ENCODE data around the gene R3HDM2.

R3HDM2 gene

DNA sequence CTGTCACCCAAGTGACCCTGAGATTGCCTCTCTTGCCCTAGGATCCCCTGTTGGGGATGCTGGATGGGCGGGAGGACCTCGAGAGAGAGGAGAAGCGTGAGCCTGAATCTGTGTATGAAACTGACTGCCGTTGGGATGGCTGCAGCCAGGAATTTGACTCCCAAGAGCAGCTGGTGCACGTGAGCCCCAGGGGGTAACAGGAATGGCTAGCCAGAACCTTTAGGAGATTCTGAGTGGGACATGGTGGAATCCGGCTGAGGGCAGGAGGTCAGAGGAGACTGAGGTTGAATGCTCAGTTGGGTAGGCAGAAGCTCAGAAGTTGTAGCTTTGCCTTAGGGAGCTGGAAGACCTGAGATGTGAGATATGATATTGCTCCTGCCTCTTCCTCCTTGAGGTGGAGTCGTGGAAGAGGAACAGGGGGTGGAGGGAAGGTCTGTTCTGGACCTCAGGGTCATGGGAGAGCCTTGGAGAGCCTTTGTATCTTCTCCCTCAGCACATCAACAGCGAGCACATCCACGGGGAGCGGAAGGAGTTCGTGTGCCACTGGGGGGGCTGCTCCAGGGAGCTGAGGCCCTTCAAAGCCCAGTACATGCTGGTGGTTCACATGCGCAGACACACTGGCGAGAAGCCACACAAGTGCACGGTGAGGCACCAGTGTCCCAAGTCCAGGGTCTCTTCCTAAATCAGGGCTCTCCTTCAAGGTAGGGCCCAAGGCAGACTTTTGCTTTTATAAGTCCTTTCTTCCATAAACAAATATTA lies 35.1 kb upstream of the R3HDM2 start:
- DNase-seq = no peak

DNA sequence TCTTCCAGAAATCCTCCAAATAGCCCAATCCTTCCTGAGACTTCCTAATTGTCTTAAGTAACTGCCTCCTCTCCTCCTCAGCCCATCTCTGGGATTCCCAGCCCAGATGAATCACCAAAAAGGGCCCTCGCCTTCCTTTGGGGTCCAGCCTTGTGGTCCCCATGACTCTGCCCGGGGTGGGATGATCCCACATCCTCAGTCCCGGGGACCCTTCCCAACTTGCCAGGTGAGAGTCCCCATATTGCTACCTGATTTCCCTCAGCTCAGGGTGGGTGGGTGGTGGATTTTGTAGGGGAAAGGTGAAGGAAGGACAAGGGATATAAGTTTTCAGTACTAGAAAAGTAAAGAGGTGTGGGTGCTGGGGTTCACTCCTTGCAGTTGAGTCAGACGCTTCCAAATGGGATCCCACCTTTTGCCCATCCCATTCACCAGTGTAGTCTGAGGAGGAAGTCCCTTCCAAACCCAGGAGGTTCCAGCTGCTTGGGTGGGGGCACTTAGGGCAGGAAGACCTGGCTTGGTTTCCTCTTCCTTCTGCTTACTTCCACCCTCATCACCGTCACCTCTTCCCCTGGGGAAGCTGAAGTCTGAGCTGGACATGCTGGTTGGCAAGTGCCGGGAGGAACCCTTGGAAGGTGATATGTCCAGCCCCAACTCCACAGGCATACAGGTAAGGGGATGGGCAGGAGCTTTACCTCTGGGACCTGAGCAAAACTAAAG lies 34.3 kb upstream of the R3HDM2 start:
- DNase-seq = no peak

DNA sequence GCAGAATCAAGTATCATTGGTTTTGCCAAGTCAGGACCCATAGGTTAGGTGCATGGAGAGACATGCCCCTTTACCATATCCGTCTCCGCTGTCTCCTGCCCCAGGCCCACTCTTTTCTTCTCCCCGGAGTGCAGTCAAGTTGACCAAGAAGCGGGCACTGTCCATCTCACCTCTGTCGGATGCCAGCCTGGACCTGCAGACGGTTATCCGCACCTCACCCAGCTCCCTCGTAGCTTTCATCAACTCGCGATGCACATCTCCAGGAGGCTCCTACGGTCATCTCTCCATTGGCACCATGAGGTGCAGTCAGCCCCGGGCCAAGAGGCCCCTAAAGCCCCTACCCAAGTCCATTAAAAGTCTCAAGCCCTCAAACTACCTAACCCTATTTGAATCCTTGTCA lies 33.7 kb upstream of the R3HDM2 start:
- no peak for DNase-seq

DNA sequence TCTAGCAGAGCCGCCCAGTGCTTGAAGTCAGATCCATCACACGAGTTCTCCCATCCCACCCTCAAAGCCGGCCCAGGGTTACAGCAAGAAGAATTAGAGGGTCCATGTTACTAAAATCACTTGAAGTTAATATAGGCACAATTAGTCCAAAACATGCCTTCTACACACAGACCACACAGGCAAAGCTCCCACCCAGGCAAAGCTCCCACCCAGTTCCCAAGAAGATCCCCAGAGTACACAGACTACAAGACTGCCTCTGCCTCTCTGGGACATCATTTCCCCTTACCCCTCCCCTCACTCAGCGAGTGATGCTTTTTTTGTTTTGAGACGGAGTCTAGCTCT lies 32.0 kb upstream of the R3HDM2 start:
- DNase-seq = no peak

DNA sequence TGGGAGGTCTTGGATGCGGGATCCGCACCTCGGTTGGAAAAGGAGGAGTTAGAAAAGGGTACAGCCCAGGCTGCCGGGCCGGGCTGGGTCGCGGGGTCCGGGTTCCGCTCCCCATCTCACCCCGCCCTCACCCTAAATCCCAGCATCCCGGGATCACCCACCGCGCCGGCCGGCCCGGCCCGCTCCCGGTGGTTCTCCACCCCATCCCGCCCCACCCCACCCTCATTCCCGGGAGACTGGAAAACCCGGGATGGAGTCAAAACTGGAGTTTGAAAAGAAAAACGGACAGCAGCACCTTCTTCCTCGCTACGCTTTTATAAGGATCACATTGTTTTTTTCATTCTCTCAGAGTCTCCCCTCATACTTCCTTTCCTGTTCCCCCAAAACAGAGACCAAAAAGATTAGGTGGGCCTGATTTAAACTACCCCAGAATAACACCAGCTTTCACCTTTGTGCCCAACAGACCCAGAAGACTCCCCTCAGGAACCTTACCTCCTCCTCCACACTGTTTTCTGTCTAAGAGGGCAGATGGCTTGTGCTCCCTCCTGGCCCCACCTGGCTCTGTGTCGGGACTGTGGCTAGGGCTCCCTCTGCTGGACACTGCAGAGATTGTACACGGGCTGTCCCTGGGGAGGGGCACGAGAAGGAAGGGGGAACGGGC lies 31.5 kb upstream of the R3HDM2 start:
- DNase-seq = peak; percentile 91

DNA sequence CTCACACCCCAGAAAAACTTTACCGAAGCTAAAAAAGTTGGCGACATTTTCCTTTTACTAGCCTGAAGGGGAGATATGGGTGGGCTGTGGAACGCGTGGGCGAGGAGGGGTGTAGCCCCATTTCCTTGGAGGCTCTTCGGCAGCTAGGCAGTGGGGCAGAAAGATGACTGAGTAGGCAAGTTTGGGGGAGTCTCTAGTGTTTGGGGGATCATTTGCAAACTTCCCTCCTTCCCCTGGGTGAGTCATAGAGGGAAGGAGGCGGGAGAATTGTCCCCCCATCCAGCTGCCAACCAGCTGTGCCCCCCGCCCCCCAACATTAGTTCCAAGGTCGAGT lies 31.0 kb upstream of the R3HDM2 start:
- no peak for DNase-seq

DNA sequence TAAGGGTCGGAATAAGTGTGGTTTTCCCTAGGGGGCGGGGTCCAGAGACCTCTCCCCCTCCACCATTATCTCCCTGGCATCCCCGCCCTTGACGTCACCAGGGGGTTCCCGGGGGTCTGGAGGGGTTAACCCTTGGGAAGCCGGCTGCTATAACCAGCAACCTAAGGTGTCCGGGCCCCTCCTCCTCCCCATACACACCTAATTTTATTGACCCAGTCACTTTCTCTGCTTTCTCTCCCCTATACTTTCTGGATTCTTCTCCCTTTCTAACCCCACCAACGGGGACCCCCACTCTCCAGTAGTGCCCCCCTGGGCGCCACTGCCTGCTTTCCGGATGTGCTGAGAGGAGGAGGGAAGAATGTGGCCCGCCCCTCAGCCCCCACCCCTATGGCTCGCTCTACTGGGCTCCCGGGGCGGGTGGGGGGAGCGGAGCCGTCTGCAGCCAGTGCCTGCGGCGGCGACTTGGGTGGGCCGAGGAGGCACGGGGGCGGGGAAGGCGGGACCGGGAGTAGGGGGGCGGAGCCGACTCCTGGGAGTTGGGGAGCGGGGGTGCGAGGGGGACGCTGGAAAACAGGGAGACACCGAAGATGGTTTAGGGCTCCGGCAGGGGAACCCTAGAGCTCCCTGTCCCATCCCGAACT lies 30.6 kb upstream of the R3HDM2 start:
- DNase-seq = peak; percentile 28

DNA sequence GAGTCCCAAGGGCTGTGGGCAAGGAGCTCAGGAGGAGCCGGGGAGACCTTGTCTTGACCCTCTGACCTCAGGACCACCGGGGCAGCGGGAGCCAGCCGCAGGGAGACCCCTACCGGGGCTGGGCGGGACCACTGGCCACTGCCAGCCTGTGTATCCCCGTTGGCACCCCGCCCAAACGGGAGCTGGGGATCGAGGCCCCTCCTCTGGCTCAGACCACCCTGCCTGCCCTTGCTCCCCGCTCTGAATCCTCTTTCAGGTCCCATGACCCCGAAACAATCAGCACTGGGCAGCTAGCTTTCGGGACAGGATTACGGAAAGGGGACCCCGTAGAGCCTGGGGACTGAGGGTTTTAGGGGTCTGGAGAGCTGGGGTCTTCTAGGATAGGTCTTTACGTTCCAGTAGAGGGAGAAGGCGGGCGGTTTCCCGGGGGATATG lies 30.0 kb upstream of the R3HDM2 start:
- DNase-seq = no peak

DNA sequence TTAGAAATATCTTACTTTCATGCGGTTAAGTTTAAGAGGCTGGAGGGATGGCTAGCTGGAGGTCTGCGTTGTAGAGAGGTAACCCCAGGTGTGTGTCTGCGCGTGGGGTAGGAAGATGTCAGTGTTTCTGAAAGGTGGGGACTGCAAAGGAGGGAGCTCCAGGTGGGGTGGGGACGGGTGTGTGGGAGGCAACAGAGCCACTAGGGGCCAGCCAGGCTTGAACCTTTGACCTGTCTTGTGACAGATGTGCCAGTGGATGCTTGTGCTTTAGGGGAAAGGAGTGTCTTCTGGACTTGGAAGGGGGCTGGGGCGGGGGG lies 29.6 kb upstream of the R3HDM2 start:
- DNase-seq = peak; percentile 62

DNA sequence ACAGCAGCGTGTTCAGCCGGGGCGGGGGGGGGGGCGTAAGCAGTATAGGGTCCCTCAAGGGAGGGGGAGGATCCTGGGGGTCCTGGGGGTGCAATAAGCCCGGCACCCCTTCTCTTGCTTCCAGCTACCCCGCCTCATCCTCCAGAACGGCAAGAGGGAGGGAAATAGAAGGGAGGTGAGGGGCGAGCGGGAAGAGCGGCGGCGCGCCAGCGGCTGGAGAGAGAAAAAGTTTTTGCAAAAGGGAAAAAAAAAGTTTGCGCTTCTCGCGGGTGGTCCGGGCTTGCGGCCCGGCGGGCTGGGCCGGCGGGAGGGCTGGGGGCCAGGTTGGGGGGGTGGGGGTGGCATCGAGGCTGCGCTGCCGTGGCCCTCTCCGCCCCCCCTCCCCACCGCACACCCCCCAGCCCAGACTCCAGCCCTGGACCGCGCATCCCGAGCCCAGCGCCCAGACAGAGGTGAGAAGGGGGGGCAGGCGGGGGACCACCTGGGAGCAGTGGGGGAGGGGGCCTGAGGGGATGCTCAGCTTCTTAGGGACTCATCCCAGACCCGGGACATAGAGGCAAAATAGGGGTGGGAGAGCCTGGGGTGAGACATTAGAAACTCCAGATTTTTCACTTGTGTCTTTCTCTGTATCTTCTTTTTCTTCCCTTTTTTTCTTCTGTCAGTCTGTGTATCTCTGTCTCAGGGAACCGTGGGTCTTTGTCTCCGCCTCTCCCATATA lies 29.1 kb upstream of the R3HDM2 start, which contains the start of gene GLI1:
GLI1 (plus strand) TSS at position 36 of the 718 bp plus-strand sequence. CDS start 3,907 bp downstream, outside the sequence.
- DNase-seq = no peak

DNA sequence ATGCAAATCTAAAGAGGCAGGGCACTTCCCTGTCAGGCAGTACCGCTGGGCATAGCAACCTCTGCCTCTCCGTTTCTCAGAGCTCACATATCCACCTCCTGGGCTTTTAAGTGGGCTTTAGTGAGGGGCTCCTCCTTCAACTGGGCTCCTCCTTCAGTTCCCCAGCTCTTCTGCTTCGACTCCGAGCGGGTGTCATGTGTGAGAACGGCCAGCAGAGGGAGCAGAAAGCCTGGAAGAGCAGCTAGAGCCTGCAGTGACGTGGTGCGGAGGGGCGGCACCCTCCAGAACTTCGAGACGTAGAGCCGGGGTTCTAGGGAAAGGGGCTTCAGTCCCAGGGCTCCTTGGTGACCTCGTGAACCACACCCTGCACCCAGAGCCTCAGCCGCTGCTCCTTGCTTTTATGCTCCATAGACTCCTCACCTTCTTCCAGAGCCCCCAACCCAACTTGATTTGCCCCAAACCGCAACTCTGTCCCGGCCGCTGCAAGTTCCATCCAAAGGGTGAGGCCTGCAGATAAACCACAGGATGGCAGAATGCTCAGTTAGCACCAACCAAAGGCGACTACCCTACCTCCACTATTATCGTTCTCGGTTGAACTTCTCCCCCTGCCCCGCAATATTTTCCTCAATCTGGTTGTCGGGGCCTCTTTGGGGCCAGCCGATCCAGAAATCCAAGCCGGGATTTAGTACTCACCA lies 28.4 kb upstream of the R3HDM2 start:
- DNase-seq = peak; percentile 93

DNA sequence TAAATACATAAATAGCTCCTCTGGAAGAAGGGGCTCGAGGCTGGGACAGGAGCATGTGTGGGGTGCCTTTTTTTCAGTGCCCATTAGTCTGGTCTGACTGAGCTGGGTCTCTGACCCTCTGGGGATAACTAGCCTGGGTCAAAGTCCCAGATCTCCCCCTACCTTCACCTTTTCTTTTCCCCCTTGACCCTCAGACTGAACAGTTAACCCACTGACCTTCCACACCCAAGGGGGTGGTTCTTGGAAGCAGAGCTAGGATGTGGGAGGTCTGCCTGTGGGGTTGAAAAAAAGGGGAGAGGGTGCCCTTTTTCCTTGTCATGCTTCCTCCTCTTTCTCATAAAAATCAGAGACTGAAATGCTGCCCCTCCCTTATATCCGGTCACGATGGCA lies 27.8 kb upstream of the R3HDM2 start:
- DNase-seq = no peak

DNA sequence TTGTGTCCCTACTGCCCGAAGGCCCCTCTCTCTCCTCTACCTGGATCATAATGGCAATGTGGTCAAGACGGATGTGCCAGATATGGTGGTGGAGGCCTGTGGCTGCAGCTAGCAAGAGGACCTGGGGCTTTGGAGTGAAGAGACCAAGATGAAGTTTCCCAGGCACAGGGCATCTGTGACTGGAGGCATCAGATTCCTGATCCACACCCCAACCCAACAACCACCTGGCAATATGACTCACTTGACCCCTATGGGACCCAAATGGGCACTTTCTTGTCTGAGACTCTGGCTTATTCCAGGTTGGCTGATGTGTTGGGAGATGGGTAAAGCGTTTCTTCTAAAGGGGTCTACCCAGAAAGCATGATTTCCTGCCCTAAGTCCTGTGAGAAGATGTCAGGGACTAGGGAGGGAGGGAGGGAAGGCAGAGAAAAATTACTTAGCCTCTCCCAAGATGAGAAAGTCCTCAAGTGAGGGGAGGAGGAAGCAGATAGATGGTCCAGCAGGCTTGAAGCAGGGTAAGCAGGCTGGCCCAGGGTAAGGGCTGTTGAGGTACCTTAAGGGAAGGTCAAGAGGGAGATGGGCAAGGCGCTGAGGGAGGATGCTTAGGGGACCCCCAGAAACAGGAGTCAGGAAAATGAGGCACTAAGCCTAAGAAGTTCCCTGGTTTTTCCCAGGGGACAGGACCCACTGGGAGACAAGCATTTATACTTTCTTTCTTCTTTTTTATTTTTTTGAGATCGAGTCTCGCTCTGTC lies 26.1 kb upstream of the R3HDM2 start:
- no peak for DNase-seq

DNA sequence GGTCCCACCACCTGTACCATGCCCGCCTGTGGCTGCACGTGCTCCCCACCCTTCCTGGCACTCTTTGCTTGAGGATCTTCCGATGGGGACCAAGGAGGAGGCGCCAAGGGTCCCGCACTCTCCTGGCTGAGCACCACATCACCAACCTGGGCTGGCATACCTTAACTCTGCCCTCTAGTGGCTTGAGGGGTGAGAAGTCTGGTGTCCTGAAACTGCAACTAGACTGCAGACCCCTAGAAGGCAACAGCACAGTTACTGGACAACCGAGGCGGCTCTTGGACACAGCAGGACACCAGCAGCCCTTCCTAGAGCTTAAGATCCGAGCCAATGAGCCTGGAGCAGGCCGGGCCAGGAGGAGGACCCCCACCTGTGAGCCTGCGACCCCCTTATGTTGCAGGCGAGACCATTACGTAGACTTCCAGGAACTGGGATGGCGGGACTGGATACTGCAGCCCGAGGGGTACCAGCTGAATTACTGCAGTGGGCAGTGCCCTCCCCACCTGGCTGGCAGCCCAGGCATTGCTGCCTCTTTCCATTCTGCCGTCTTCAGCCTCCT lies 25.4 kb upstream of the R3HDM2 start:
- peak; percentile 72 for DNase-seq

DNA sequence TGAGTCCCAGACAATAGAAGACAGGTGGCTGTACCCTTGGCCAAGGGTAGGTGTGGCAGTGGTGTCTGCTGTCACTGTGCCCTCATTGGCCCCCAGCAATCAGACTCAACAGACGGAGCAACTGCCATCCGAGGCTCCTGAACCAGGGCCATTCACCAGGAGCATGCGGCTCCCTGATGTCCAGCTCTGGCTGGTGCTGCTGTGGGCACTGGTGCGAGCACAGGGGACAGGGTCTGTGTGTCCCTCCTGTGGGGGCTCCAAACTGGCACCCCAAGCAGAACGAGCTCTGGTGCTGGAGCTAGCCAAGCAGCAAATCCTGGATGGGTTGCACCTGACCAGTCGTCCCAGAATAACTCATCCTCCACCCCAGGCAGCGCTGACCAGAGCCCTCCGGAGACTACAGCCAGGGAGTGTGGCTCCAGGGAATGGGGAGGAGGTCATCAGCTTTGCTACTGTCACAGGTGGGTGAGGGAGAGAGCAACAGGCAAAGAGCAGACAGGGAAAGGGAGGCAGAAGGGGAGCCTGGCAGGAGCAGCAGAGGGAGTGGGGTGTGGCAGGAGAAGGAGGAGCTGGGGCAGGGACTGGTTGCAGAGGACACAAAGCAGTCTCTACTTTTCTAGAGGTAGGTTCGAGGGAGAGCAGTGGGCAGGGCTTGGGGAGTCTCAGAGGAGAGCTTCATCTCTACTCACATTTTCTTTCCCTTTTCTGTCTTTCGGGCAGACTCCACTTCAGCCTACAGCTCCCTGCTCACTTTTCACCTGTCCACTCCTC lies 24.7 kb upstream of the R3HDM2 start:
- no peak for DNase-seq

DNA sequence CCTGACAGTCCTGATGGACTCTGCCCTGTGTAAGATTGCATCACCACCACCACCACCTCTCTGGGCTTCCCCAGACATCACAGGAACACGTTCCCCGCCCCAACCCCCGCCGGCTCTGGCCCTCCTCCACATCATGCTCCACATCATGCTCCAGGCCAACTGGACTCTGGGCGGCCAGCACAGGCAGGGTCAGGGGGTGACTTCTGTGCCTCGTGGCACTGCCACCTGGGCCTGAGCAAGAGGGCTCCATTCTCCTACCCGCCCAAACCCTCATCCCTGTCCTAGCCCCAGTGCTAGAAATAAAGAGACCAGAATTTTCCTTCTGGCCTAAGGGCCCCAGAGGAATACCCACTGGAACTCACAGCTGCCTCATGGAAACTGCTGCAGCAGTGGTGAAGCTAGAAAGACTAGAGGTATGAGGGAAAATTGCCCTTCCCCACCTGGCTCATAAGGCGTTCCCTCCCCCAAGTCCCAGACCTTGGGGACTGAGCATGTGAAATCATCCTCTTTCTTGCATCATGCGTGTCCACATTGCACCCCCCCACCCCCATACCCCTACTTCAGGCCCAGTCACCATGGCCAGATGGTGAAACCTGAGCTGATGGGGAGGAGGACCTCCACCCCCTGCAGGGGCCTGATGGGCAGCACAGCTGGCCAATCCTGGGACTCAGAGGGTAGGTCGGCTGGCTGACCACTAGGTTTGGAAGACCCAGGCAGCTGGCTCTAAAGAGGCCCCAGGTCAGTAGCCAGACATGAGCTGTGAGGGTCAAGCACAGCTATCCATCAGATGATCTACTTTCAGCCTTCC lies 23.9 kb upstream of the R3HDM2 start, which contains the start of gene INHBE:
INHBE (plus strand) TSS at position 742 of the 808 bp plus-strand sequence. CDS start 230 bp downstream, outside the sequence.
- DNase-seq = no peak

DNA sequence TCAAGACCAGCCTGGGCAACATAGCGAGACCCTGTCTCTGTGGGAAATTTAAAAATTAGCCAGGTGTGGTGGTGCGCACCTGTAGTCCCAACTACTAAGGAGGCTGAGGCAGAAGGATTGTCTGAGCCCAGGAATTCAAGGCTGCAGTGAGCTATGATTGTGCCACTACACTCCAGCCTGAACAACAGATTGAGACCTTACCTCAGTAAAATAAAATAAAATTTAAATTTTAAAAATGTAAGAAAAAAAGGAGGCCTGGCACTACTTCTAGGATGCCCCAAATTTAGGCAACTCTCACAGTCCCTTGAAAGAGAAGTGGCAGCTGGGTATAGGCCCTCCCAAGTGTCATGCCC lies 23.3 kb upstream of the R3HDM2 start:
- no peak for DNase-seq

DNA sequence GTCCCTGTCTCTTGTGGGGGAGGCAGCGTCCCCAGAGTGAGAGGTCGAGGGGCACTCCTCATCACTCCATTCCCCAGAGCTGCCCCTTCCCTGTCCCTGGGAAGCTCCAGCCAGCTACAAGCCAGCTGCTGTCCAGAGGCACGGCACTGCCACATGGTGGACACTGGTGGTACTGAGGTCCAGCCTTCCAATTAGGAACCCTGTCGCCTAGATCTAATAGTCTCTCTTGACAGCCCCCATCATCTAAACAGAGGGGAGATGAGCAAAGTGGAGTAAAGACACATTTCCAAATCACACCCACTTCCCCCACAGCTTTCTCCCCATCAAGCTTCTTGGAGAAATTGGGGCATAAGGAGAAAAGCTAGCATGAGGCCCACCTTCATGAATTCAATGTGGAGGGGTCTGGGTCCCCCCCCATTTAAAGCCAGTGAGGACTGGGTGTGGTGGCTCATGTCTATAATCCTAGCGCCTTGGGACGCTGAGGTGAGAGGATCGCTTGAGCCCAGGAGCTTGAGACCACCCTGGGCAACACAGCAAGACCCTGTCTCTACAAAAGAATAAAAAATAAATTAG lies 22.2 kb upstream of the R3HDM2 start:
- peak; percentile 69 for DNase-seq

Data from RPMI8226 (cell line).